ENCODE data around the gene CACNA2D3.

DNA sequence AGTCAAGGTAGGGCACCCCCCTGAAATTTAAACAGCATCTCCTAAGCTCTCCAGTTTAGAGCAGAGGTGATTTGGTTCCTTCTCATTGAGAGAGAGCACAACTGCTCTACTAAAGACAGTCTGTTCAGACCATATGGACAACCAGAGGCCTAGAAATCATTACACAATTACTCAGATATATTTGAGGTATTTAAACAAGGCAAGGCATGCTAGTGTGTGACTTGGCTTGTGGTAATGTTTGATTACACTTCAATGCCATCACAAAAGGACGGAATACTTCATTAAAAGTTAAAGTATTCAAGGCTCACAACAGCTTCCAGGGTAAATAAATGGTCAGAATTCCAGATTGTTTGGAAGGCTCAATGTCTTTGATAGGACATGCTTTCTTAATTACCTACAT, 695.3 kb downstream of the CACNA2D3 start:
- TF ChIP-seq, protein P1, sequence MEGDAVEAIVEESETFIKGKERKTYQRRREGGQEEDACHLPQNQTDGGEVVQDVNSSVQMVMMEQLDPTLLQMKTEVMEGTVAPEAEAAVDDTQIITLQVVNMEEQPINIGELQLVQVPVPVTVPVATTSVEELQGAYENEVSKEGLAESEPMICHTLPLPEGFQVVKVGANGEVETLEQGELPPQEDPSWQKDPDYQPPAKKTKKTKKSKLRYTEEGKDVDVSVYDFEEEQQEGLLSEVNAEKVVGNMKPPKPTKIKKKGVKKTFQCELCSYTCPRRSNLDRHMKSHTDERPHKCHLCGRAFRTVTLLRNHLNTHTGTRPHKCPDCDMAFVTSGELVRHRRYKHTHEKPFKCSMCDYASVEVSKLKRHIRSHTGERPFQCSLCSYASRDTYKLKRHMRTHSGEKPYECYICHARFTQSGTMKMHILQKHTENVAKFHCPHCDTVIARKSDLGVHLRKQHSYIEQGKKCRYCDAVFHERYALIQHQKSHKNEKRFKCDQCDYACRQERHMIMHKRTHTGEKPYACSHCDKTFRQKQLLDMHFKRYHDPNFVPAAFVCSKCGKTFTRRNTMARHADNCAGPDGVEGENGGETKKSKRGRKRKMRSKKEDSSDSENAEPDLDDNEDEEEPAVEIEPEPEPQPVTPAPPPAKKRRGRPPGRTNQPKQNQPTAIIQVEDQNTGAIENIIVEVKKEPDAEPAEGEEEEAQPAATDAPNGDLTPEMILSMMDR (IDR thresholded peaks at IDR 0.05; ENCODE audit: low read length), result no peak
- no peak for TF ChIP-seq EZH2phosphoT487 (IDR thresholded peaks at IDR 0.05; ENCODE audit: low read length)
